ENCODE results near the gene DISP3.

Gene DISP3

GRCh38 chr1:11478571-11479374, at the start of gene DISP3:
Gene DISP3 (plus strand): TSS chr1:11479155. CDS start chr1:11500993, 21,838 bp downstream.
- peaks cover 34% of the 10 kb centered on the region for H3K27me3 ChIP-seq (ENCODE audit: low read depth, low read length)
- H3K4me1 ChIP-seq (ENCODE audit: control insufficient read depth in 1 of 2, insufficient read depth in 2 of 2, low read length in 2 of 2), result peaks cover 0 to 20% of the 10 kb centered on the region in 2 donors
- H3K4me3 ChIP-seq (ENCODE audit: low read depth in 1 of 2, low read length in 2 of 2), result peak within 1 kb of the TSS in 1 of 2 donors; percentile 63
- H3K9me3 ChIP-seq (ENCODE audit: control insufficient read depth in 1 of 2, low read length in 2 of 2), result no peaks in the 10 kb centered on the region
- H3K36me3 ChIP-seq (ENCODE audit: control insufficient read depth in 1 of 2, insufficient read depth in 2 of 2, low read length in 2 of 2), result no peaks in the 10 kb centered on the region
- H3K27ac ChIP-seq (ENCODE audit: low read length), result no peak within 1 kb of the TSS

DNA sequence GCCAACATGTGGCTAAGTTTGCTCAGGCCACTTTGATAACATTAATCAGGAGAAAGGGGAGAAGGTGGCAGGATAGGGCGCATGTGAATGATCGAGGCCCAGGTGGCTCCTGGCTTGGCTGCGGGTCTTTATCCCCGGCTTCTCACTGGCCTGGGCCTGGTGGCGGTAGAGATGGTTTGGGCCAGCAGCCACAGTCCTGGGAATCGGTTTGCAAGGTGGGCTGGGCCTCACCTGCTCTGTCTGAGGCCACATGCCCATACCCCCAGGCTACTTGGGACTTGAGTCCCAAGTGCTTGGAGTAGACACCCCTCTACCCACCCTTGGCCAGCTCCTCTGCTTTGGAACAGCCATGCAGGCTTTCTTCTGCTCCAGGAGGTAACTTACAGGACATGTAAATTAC, 49.7 kb upstream of the DISP3 start:
- Histone ChIP-seq H3K27me3 (ENCODE audit: low read depth, low read length) (no peaks in the 10 kb centered on the region), H3K4me1 (ENCODE audit: control insufficient read depth in 1 of 2, insufficient read depth in 2 of 2, low read length in 2 of 2) (no peaks in the 10 kb centered on the region), H3K4me3 (ENCODE audit: low read depth in 1 of 2, low read length in 2 of 2) (no peak overlapping the region), H3K36me3 (ENCODE audit: control insufficient read depth in 1 of 2, insufficient read depth in 2 of 2, low read length in 2 of 2) (no peaks in the 10 kb centered on the region), H3K9me3 (ENCODE audit: control insufficient read depth in 1 of 2, low read length in 2 of 2) (no peaks in the 10 kb centered on the region), H3K27ac (ENCODE audit: low read length) (no peak overlapping the region)

GRCh38 chr1:11429935-11430334, 49.0 kb upstream of the DISP3 start:
- no peak overlapping the region for H3K27ac ChIP-seq (ENCODE audit: low read length)
- no peak overlapping the region for H3K4me3 ChIP-seq (ENCODE audit: low read depth in 1 of 2, low read length in 2 of 2)
- H3K9me3 ChIP-seq (ENCODE audit: control insufficient read depth in 1 of 2, low read length in 2 of 2), result no peaks in the 10 kb centered on the region
- H3K27me3 ChIP-seq (ENCODE audit: low read depth, low read length), result no peaks in the 10 kb centered on the region
- no peaks in the 10 kb centered on the region for H3K36me3 ChIP-seq (ENCODE audit: control insufficient read depth in 1 of 2, insufficient read depth in 2 of 2, low read length in 2 of 2)
- no peaks in the 10 kb centered on the region for H3K4me1 ChIP-seq (ENCODE audit: control insufficient read depth in 1 of 2, insufficient read depth in 2 of 2, low read length in 2 of 2)

DNA sequence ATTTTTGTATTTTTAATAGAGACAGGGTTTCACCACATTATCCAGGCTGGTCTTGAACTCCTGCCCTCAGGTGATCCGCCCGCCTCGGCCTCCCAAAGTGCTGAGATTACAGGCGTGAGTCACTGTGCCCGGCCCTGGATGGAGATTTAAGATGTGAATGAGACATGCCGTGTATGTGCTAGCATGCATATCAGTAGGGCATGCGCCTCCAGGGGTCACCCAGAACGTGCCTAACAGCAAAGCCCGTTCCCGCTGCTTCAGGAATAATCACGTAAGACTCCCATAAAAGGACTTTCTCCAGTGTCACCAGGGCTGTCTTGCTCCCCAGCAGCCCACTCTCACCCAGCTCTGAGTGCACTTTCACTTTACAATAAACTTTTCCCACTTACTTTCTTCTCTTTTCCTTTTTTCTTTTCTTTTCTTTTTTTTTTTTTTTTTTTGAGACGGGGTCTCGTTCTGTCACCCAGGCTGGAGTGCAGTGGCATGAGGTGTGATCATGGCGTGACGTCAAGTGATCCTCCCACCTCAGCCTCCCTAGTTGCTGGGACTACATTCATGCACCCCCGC, 46.9 kb upstream of the DISP3 start:
- Histone ChIP-seq H3K4me3 (ENCODE audit: low read depth in 1 of 2, low read length in 2 of 2) (no peak overlapping the region), H3K27ac (ENCODE audit: low read length) (no peak overlapping the region), H3K27me3 (ENCODE audit: low read depth, low read length) (no peaks in the 10 kb centered on the region), H3K36me3 (ENCODE audit: control insufficient read depth in 1 of 2, insufficient read depth in 2 of 2, low read length in 2 of 2) (no peaks in the 10 kb centered on the region), H3K4me1 (ENCODE audit: control insufficient read depth in 1 of 2, insufficient read depth in 2 of 2, low read length in 2 of 2) (no peaks in the 10 kb centered on the region), H3K9me3 (ENCODE audit: control insufficient read depth in 1 of 2, low read length in 2 of 2) (no peaks in the 10 kb centered on the region)

DNA sequence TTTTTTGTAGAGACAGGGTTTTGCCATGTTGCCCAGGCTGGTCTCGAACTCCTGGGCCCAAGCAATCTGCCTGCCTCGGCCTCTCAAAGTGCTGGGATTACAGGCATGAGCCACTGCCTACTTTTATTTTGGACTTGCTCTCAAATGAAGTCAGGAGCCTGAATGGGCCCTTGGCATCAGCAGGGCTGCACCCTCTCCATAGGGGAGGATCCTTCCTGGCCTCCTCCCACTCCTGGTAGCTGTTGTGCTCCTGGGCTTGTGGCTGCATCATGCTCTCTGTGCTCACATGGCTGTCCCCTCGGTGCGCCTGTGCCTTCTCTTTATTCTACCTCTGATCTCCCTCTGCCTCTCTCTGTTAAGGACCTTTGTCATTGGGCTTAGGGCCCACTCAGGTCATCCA, 46.4 kb upstream of the DISP3 start:
- Histone ChIP-seq H3K36me3 (ENCODE audit: control insufficient read depth in 1 of 2, insufficient read depth in 2 of 2, low read length in 2 of 2) (no peaks in the 10 kb centered on the region), H3K27ac (ENCODE audit: low read length) (no peak overlapping the region), H3K4me3 (ENCODE audit: low read depth in 1 of 2, low read length in 2 of 2) (no peak overlapping the region), H3K4me1 (ENCODE audit: control insufficient read depth in 1 of 2, insufficient read depth in 2 of 2, low read length in 2 of 2) (no peaks in the 10 kb centered on the region), H3K9me3 (ENCODE audit: control insufficient read depth in 1 of 2, low read length in 2 of 2) (no peaks in the 10 kb centered on the region), H3K27me3 (ENCODE audit: low read depth, low read length) (no peaks in the 10 kb centered on the region)

DNA sequence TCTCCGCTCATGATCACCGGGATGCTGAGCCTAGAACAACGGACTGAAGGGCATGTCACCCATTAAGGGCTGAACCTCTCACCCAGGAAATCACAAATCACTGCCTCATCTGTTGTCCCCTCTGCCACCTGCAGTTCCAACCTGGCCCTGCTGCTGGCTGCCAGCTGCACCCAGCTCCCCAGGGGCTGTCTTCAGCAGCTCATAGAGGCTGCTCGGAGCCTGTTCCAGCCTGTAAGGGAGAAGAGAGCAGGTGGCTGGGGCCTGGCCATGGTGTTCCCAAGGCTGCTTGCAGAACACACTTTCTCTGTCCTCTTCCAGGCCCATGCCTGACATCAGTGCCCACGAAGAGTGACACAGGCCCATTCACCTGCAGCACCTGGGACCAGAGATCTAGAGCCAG, 44.5 kb upstream of the DISP3 start:
- H3K36me3 ChIP-seq (ENCODE audit: control insufficient read depth in 1 of 2, insufficient read depth in 2 of 2, low read length in 2 of 2), result no peaks in the 10 kb centered on the region
- no peaks in the 10 kb centered on the region for H3K4me1 ChIP-seq (ENCODE audit: control insufficient read depth in 1 of 2, insufficient read depth in 2 of 2, low read length in 2 of 2)
- H3K27ac ChIP-seq (ENCODE audit: low read length), result no peak overlapping the region
- H3K4me3 ChIP-seq (ENCODE audit: low read depth in 1 of 2, low read length in 2 of 2), result no peak overlapping the region
- H3K27me3 ChIP-seq (ENCODE audit: low read depth, low read length), result no peaks in the 10 kb centered on the region
- no peaks in the 10 kb centered on the region for H3K9me3 ChIP-seq (ENCODE audit: control insufficient read depth in 1 of 2, low read length in 2 of 2)

GRCh38 chr1:11434926-11435325, 44.0 kb upstream of the DISP3 start:
- Histone ChIP-seq H3K4me3 (ENCODE audit: low read depth in 1 of 2, low read length in 2 of 2) (no peak overlapping the region), H3K4me1 (ENCODE audit: control insufficient read depth in 1 of 2, insufficient read depth in 2 of 2, low read length in 2 of 2) (no peaks in the 10 kb centered on the region), H3K27ac (ENCODE audit: low read length) (no peak overlapping the region), H3K9me3 (ENCODE audit: control insufficient read depth in 1 of 2, low read length in 2 of 2) (no peaks in the 10 kb centered on the region), H3K36me3 (ENCODE audit: control insufficient read depth in 1 of 2, insufficient read depth in 2 of 2, low read length in 2 of 2) (no peaks in the 10 kb centered on the region), H3K27me3 (ENCODE audit: low read depth, low read length) (no peaks in the 10 kb centered on the region)

- H3K36me3 ChIP-seq (ENCODE audit: control insufficient read depth in 1 of 2, insufficient read depth in 2 of 2, low read length in 2 of 2), result no peaks in the 10 kb centered on the region
- no peak overlapping the region for H3K27ac ChIP-seq (ENCODE audit: low read length)
- no peaks in the 10 kb centered on the region for H3K4me1 ChIP-seq (ENCODE audit: control insufficient read depth in 1 of 2, insufficient read depth in 2 of 2, low read length in 2 of 2)
- peaks cover 5% of the 10 kb centered on the region for H3K27me3 ChIP-seq (ENCODE audit: low read depth, low read length)
- no peak overlapping the region for H3K4me3 ChIP-seq (ENCODE audit: low read depth in 1 of 2, low read length in 2 of 2)
- no peaks in the 10 kb centered on the region for H3K9me3 ChIP-seq (ENCODE audit: control insufficient read depth in 1 of 2, low read length in 2 of 2)
Measured at GRCh38 chr1:11438996-11439395, 40.0 kb upstream of the DISP3 start.

DNA sequence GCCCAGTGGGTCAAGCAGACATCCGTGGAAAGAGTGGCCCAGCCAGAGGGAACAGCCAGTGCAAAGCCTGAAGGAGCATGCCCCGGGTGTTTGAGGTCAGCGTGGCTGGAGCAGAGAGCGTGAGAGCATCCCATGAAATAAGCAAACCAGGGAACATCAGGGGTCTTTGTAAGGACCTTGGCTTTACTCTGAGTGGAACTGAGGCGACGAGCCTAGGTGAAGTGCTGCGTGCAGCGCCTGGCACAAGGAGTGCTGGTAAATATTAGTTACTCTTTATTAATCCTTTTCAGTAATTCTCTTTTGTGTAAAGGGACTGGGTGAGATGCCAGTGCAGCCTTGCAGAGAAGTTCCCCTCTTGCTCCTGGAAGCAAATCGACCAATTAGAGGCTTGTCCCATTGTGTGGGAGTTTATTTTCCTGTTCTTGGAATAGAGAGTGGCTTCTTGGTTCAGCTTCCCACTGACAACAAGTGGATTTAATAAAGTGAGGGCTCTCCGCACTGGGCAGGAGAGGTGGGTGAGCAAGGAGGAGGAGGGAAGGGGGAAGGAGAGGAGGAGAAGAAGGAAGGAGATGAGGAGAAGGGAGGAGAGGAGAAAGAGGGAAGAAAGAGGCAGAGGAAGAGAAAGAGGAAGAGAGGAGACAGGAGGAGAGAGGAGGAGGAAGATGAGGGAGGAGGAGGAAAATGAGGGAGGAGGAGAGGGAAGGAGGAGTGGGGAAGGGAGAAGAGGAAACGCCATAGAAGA, 37.6 kb upstream of the DISP3 start:
- Histone ChIP-seq H3K27me3 (ENCODE audit: low read depth, low read length) (peaks cover 5% of the 10 kb centered on the region), H3K4me3 (ENCODE audit: low read depth in 1 of 2, low read length in 2 of 2) (no peak overlapping the region), H3K36me3 (ENCODE audit: control insufficient read depth in 1 of 2, insufficient read depth in 2 of 2, low read length in 2 of 2) (no peaks in the 10 kb centered on the region), H3K27ac (ENCODE audit: low read length) (no peak overlapping the region), H3K9me3 (ENCODE audit: control insufficient read depth in 1 of 2, low read length in 2 of 2) (no peaks in the 10 kb centered on the region), H3K4me1 (ENCODE audit: control insufficient read depth in 1 of 2, insufficient read depth in 2 of 2, low read length in 2 of 2) (no peaks in the 10 kb centered on the region)

DNA sequence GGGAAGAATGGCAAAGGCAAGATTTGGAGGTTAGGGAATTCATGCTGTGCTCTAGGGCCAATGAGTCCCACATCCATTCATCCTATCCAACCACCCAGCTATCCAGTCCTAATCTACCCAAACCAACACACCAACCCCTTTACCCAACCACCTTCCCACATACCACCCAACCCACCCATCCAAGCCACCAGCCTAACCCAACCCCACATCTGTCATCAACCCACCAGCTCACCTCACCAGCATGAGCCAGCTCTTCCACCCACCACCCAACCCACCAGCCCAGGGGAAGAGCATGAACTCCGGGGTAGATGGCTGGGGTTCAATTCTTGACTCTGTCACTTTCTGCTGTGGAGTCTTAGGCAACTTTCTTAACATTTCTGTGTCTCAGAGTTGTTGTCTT, 35.9 kb upstream of the DISP3 start:
- Histone ChIP-seq H3K27me3 (ENCODE audit: low read depth, low read length) (peaks cover 5% of the 10 kb centered on the region), H3K4me1 (ENCODE audit: control insufficient read depth in 1 of 2, insufficient read depth in 2 of 2, low read length in 2 of 2) (no peaks in the 10 kb centered on the region), H3K9me3 (ENCODE audit: control insufficient read depth in 1 of 2, low read length in 2 of 2) (no peaks in the 10 kb centered on the region), H3K4me3 (ENCODE audit: low read depth in 1 of 2, low read length in 2 of 2) (no peak overlapping the region), H3K36me3 (ENCODE audit: control insufficient read depth in 1 of 2, insufficient read depth in 2 of 2, low read length in 2 of 2) (no peaks in the 10 kb centered on the region), H3K27ac (ENCODE audit: low read length) (no peak overlapping the region)

- H3K27me3 ChIP-seq (ENCODE audit: low read depth, low read length), result peaks cover 5% of the 10 kb centered on the region
- no peaks in the 10 kb centered on the region for H3K9me3 ChIP-seq (ENCODE audit: control insufficient read depth in 1 of 2, low read length in 2 of 2)
- no peak overlapping the region for H3K27ac ChIP-seq (ENCODE audit: low read length)
- no peaks in the 10 kb centered on the region for H3K4me1 ChIP-seq (ENCODE audit: control insufficient read depth in 1 of 2, insufficient read depth in 2 of 2, low read length in 2 of 2)
- no peaks in the 10 kb centered on the region for H3K36me3 ChIP-seq (ENCODE audit: control insufficient read depth in 1 of 2, insufficient read depth in 2 of 2, low read length in 2 of 2)
- H3K4me3 ChIP-seq (ENCODE audit: low read depth in 1 of 2, low read length in 2 of 2), result no peak overlapping the region
Measured at GRCh38 chr1:11443961-11444658, 34.8 kb upstream of the DISP3 start.
